ENCODE data around the gene LRRC72.
A peak's percentile ranks its signal among the peaks of the same experiment; 100 is the strongest.
"Not testable (repeated sequence)": the region's sequence is repeated elsewhere in the genome, so short reads cannot be mapped to it uniquely, and the experiment has no call there.

The LRRC72 gene

DNA sequence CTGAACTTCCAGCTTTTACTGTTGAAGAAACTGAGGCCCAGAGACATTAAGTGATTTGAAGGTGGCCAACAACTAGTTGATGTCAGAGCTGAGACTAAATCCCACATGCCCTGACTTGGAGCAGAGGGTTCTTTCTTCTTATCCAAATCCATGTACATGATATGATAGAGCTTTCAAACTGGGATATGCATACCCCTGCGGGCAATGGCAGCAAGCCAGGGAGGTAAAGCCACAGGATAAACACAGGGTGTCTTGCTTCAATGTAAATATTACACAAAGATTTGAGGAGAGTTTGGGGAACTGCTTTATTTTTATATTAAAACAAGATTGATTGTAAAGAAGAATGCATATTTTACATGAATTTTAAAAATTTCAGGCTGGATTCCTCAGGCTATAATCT, 2.3 kb upstream of the LRRC72 start:
- no peak for DNase-seq (ENCODE audit: low read depth)

DNA sequence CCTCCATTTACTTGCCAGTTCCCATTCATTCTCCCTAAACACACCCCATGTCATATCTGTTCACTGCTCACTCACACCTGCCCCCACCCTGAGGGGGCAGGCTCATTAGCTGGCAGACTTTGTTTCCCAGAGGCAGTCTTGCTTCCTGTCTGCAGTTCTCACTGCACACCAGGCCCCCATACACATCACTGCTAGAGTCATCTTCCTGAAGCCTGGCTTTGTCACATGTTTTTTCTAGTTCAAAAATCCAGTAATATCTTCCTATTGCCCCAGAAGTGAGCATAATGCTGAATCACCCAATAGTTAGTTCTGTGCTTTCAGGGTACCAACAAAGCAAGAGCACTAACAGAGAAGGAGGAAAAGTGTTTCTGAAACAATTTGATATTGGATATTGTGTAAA, 1.9 kb downstream of the LRRC72 start:
- DNase-seq (ENCODE audit: low read depth) = peak; percentile 10
- no peak overlapping the region for H3K4me3 ChIP-seq (ENCODE audit: control insufficient read depth, low read depth, low read length)
- TF ChIP-seq, protein P1, sequence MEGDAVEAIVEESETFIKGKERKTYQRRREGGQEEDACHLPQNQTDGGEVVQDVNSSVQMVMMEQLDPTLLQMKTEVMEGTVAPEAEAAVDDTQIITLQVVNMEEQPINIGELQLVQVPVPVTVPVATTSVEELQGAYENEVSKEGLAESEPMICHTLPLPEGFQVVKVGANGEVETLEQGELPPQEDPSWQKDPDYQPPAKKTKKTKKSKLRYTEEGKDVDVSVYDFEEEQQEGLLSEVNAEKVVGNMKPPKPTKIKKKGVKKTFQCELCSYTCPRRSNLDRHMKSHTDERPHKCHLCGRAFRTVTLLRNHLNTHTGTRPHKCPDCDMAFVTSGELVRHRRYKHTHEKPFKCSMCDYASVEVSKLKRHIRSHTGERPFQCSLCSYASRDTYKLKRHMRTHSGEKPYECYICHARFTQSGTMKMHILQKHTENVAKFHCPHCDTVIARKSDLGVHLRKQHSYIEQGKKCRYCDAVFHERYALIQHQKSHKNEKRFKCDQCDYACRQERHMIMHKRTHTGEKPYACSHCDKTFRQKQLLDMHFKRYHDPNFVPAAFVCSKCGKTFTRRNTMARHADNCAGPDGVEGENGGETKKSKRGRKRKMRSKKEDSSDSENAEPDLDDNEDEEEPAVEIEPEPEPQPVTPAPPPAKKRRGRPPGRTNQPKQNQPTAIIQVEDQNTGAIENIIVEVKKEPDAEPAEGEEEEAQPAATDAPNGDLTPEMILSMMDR (conservative IDR thresholded peaks at IDR 0.05; ENCODE audit: control insufficient read depth, insufficient read depth, low read depth, low read length) = no peak

More for the DNA sequence above, 2.3 kb upstream of the LRRC72 start:
- TF ChIP-seq, protein P1 (conservative IDR thresholded peaks at IDR 0.05; ENCODE audit: control insufficient read depth, insufficient read depth, low read depth, low read length) = no peak
- no peak overlapping the region for H3K4me3 ChIP-seq (ENCODE audit: control insufficient read depth, low read depth, low read length)

DNA sequence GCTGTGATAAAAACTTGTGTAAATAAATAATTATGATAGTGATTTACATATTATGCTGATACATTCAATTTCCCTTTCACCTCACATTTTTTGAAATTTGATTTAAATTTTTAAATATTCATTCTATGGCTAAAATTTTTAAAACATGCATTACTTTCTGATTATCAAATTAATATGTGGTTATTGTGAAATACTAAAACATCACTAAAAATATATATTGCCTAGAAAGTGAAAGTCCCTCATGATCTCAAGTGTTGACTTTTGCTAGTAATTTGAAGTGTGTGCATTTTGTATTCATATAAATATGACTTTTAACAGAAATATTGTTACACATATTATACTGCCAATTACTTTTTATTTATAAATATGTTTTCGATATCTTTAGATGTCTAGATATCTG, 3.1 kb downstream of the LRRC72 start:
- TF ChIP-seq, protein P1 (conservative IDR thresholded peaks at IDR 0.05; ENCODE audit: control insufficient read depth, insufficient read depth, low read depth, low read length) = no peak
- no peak overlapping the region for H3K4me3 ChIP-seq (ENCODE audit: control insufficient read depth, low read depth, low read length)
- DNase-seq (ENCODE audit: low read depth) = no peak

DNA sequence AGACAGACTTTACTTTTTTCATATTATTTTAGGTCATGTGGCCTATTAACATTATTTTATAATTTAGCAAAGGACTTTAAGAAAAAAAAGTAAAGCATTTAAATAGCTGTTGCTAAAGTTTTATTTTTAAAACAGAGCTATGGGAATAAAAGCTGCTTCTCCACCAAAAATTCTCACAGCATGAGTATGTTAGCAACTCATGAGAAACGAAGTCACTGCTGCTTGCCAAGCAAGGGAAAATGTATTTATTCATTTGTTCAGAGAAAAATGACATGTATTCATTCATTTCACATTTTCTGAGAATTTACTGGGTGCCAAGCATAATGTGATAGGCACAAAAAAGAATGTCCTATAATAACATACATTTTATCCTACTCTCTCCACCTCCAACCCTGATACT, 5.1 kb downstream of the LRRC72 start:
- TF ChIP-seq, protein P1 (conservative IDR thresholded peaks at IDR 0.05; ENCODE audit: control insufficient read depth, insufficient read depth, low read depth, low read length) = no peak
- DNase-seq (ENCODE audit: low read depth) = no peak
- H3K4me3 ChIP-seq (ENCODE audit: control insufficient read depth, low read depth, low read length) = no peak overlapping the region

DNA sequence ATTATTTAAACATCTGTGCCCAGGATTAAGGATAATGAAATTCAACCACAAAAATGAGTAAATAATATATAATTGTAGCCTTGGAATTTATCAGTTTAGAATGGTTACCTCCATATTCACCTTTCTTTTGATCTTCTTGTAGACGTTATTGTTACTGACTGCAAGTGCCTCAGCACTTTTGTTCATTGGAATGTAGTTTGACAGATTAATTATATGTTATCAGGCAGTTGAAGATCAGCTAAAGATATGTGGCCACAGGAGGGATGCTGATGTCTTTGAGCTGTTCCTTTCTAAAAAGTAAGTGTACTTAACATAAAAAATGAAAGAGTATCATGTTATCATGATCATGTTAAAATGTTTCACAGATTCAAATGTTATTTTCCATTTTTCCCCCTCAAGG, 5.6 kb downstream of the LRRC72 start:
- TF ChIP-seq, protein P1 (conservative IDR thresholded peaks at IDR 0.05; ENCODE audit: control insufficient read depth, insufficient read depth, low read depth, low read length) = no peak
- DNase-seq (ENCODE audit: low read depth) = no peak
- no peak overlapping the region for H3K4me3 ChIP-seq (ENCODE audit: control insufficient read depth, low read depth, low read length)

DNA sequence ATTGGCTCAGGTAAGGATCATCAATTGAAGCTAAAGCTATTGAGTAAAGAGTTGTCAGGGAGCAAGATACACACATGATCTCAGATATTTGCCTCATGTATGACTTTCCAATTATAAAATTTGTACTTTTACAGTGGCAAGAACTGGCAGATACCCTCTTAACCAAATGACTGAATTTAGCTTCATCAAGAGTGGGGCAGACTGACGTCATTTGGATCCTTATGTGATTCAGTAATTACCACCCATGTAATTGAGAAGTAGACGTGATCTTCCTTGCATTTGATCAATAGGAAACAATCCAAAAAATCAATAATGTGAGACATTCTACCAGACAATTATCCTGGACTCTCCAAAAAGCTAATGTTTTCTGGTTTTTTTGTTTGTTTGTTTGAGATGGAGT, 8.9 kb downstream of the LRRC72 start:
- TF ChIP-seq, protein P1 (conservative IDR thresholded peaks at IDR 0.05; ENCODE audit: control insufficient read depth, insufficient read depth, low read depth, low read length) = no peak
- no peak for DNase-seq (ENCODE audit: low read depth)
- H3K4me3 ChIP-seq (ENCODE audit: control insufficient read depth, low read depth, low read length) = no peak overlapping the region

DNA sequence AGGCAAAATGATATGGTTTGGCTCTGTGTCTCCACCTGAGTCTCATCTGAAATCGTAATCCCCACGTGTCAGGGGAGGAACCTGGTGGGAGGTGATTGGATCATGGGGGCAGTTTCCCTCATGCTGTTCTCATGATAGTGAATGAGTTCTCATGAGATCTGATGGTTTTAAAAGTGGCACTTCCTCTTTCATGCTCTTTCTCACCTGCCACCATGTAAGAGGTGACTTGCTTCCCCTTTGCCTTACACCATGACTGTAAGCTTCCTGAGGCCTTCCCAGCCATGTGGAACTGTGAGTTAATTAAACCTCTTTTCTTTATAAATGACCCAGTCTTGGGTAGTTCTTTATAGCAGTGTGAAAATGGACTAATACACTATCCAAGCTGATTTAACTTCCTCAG, 13.9 kb downstream of the LRRC72 start:
- not testable (repeated sequence) for DNase-seq (ENCODE audit: low read depth)

More for the DNA sequence above, 13.9 kb downstream of the LRRC72 start:
- not testable (repeated sequence) for H3K4me3 ChIP-seq (ENCODE audit: control insufficient read depth, low read depth, low read length)
